SU-DHL-6 (cell line): Measurements from ENCODE around the gene WDR88.

Experiments
- EZH2phosphoT487 ChIP-seq: fragments of 200-600 bp; sonication (generic), shearing (Covaris generic); conservative IDR thresholded peaks from 2 replicates; pipeline ENCODE4 v1.6.1; 2018; ENCODE audit warnings: mild to moderate bottlenecking, antibody characterized with exemption, low read length, moderate library complexity, mixed read lengths
- TF ChIP-seq, protein P1 (sequence below): fragments of 200-600 bp; sonication (generic); IDR thresholded peaks from one replicate; pipeline ENCODE4 v1.5.1; 2017; ENCODE audit warnings: antibody characterized with exemption, mild to moderate bottlenecking, low read length, moderate library complexity; ENCODE audit not compliant: insufficient read depth, poor library complexity, severe bottlenecking

DNA sequence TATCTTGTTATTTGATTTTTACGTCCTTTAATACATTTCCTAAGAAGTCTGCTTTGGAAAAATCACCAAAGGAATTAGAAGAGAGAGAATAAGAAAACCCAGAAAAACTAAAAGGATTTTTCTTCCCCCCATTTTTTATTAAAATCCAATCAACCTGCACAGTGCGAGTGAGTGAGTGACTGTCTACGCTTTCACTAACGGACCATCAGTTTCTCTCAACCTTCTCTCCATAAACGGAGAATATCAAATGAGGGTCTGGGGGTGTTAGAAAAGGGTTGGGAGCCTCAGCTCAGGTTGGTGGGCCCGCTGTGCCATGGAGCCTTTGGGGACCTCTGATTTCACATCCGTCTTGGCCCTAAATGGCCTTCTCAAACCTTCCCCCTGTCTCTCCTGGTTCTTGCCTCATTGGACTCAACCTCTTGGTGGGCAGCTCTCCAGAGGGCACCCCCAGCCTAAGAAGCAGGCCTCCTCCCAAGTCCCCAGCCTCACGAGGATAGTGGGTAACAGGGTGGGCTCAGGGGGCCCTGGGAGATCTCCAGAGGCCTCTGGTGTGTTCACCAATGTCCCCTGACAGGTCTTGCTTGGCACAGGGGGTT lies 61.5 kb downstream of the WDR88 start:
- TF ChIP-seq, protein P1, sequence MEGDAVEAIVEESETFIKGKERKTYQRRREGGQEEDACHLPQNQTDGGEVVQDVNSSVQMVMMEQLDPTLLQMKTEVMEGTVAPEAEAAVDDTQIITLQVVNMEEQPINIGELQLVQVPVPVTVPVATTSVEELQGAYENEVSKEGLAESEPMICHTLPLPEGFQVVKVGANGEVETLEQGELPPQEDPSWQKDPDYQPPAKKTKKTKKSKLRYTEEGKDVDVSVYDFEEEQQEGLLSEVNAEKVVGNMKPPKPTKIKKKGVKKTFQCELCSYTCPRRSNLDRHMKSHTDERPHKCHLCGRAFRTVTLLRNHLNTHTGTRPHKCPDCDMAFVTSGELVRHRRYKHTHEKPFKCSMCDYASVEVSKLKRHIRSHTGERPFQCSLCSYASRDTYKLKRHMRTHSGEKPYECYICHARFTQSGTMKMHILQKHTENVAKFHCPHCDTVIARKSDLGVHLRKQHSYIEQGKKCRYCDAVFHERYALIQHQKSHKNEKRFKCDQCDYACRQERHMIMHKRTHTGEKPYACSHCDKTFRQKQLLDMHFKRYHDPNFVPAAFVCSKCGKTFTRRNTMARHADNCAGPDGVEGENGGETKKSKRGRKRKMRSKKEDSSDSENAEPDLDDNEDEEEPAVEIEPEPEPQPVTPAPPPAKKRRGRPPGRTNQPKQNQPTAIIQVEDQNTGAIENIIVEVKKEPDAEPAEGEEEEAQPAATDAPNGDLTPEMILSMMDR: no peak
- TF ChIP-seq EZH2phosphoT487: no peak
